ENCODE results near the gene CCDC6. TPM values are rescaled to one million over a fixed set of nuclear protein-coding genes. Genes with fewer than 3 reads are reported as not detected.

The CCDC6 gene
- total RNA-seq, 1 experiment from 2014 or later: 58.4 TPM

DNA sequence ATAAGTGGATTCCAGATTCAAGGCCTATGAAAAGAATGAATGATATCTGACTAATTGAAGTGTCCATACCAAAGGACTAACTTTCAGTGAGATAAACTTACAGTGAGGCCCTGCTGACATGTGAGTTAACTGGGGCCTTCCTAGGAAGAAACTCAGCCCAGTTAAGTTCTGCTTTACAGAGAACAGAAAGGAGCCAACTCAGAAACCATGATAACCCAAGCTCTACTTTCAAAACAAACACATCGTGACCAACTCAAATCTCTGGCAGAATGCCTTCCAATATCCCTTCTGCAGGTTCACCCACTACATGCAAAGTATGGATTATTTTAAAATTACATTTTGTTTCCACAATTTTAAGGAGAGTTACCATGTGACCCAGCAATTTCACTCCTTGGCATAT lies 77.3 kb downstream of the CCDC6 start:
- no peak overlapping the region for H2BK15ac ChIP-seq (ENCODE audit: low read depth, low read length)
- H2AK5ac ChIP-seq (ENCODE audit: insufficient read length, low read length): no peak overlapping the region
- no peaks in the 10 kb centered on the region for H3K27me3 ChIP-seq (ENCODE audit: insufficient read depth, low read length)
- peaks cover 27 to 38% (median 32%) of the 10 kb centered on the region in 3 experiments for H3K36me3 Mint-ChIP-seq (ENCODE audit: insufficient read depth in 1 of 3, low read depth in 3 of 3)
- H3K18ac ChIP-seq (ENCODE audit: insufficient read length, low read depth, low read length): no peak overlapping the region
- no peak overlapping the region for H4K91ac ChIP-seq (ENCODE audit: insufficient read length, low read depth, low read length)
- no peak overlapping the region for H3K14ac ChIP-seq (ENCODE audit: insufficient read depth, low read length)
- H4K20me1 ChIP-seq (ENCODE audit: control insufficient read depth, insufficient read depth, insufficient read length): no peaks in the 10 kb centered on the region
- TF ChIP-seq, protein P1, sequence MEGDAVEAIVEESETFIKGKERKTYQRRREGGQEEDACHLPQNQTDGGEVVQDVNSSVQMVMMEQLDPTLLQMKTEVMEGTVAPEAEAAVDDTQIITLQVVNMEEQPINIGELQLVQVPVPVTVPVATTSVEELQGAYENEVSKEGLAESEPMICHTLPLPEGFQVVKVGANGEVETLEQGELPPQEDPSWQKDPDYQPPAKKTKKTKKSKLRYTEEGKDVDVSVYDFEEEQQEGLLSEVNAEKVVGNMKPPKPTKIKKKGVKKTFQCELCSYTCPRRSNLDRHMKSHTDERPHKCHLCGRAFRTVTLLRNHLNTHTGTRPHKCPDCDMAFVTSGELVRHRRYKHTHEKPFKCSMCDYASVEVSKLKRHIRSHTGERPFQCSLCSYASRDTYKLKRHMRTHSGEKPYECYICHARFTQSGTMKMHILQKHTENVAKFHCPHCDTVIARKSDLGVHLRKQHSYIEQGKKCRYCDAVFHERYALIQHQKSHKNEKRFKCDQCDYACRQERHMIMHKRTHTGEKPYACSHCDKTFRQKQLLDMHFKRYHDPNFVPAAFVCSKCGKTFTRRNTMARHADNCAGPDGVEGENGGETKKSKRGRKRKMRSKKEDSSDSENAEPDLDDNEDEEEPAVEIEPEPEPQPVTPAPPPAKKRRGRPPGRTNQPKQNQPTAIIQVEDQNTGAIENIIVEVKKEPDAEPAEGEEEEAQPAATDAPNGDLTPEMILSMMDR (conservative IDR thresholded peaks at IDR 0.05): no peak
- H2BK120ac ChIP-seq (ENCODE audit: low read depth, low read length, poor library complexity, severe bottlenecking): no peak overlapping the region
- H4K5ac ChIP-seq (ENCODE audit: insufficient read length, low read depth, low read length): no peak overlapping the region
- H3K9me3 Mint-ChIP-seq: peaks cover 0 to 2% of the 10 kb centered on the region in 2 experiments; a peak in 1 of 5 replicates
- peaks cover 27 to 42% of the 10 kb centered on the region in 2 experiments for H3K4me1 Mint-ChIP-seq
- no peak overlapping the region for H3K56ac ChIP-seq (ENCODE audit: insufficient read length, low read depth, low read length)
- no peaks in the 10 kb centered on the region for H3K23me2 ChIP-seq (ENCODE audit: insufficient read length, low read depth, low read length, poor library complexity, severe bottlenecking)
- H3K27ac ChIP-seq (ENCODE audit: insufficient read length, low read depth, low read length): no peak overlapping the region
- H3K79me2 ChIP-seq (ENCODE audit: insufficient read depth, low read length): peaks cover 5% of the 10 kb centered on the region; the same call in 1 of the 2 replicates
- H3K23ac ChIP-seq (ENCODE audit: insufficient read length, low read depth, low read length): no peak overlapping the region
- no peaks in the 10 kb centered on the region for H3K9me3 ChIP-seq (ENCODE audit: control insufficient read depth, low read depth, low read length)
- no peaks in the 10 kb centered on the region for H3K4me1 ChIP-seq (ENCODE audit: insufficient read depth, low read length)
- H3K27me3 Mint-ChIP-seq (ENCODE audit: low read depth): no peaks in the 10 kb centered on the region
- no peak overlapping the region for H2BK12ac ChIP-seq (ENCODE audit: insufficient read length, low read depth, low read length)
- no peak overlapping the region for H3K4me3 Mint-ChIP-seq
- H3K4me2 ChIP-seq (ENCODE audit: insufficient read depth, insufficient read length, low read length): no peak overlapping the region
- no peak for DNase-seq
- H2AFZ ChIP-seq (ENCODE audit: low read length): no peak overlapping the region
- H3K27ac Mint-ChIP-seq: peak overlapping the region in 1 of 3 experiments; percentile 59; a peak in 1 of 7 replicates
- H2BK20ac ChIP-seq (ENCODE audit: low read depth, low read length, poor library complexity, severe bottlenecking): no peak overlapping the region
- H3K4ac ChIP-seq (ENCODE audit: low read depth, low read length): no peak overlapping the region
- no CpG with 5 or more reads among the region's 1 CpG for WGBS (ENCODE audit: extremely low coverage, insufficient read length, low lambda C conversion rate)
- no peak overlapping the region for H3T11ph ChIP-seq (ENCODE audit: low read length)
- no peak overlapping the region for H2BK5ac ChIP-seq (ENCODE audit: insufficient read length, low read length)
- no peak overlapping the region for H4K8ac ChIP-seq (replicated peaks; ENCODE audit: insufficient read length, low read depth, low read length)
- H3K9ac ChIP-seq (ENCODE audit: extremely low read depth, insufficient read length, low read length): no peak overlapping the region
- H3K79me1 ChIP-seq (ENCODE audit: insufficient read depth, low read depth, low read length, poor library complexity, severe bottlenecking): peaks cover 12% of the 10 kb centered on the region
